ENCODE data around the gene PCBP1. TPM values are rescaled to one million over a fixed set of nuclear protein-coding genes. Genes with fewer than 3 reads are reported as not detected.
"Not testable (repeated sequence)": the region's sequence is repeated elsewhere in the genome, so short reads cannot be mapped to it uniquely, and the experiment has no call there.

Gene PCBP1
- total RNA-seq, 1 donor from 2014 or later: 443 TPM

- peak overlapping the region; percentile 96 for H3K4me3 Mint-ChIP-seq
- H3K27ac Mint-ChIP-seq: peak overlapping the region; percentile 100
- intact Hi-C loops (cut with micrococcal nuclease): loop anchor here (1.0 to 10.0 kb wide), 10 partner anchors 17 to 1322 kb away; partner anchors contain the start of genes AAK1, GMCL1, SNRPG and TIA1
- H3K9me3 Mint-ChIP-seq: no peaks in the 10 kb centered on the region
- H3K27me3 Mint-ChIP-seq: no peaks in the 10 kb centered on the region
- DNase-seq: peak; percentile 93
- H3K4me1 Mint-ChIP-seq: peaks cover 50% of the 10 kb centered on the region
- peaks cover 62% of the 10 kb centered on the region for H3K36me3 Mint-ChIP-seq (ENCODE audit: low read depth)
Measured at GRCh38 chr2:70086278-70086837, 919 bp upstream of the PCBP1 start.

GRCh38 chr2:70087702-70088597 lies 673 bp downstream of the PCBP1 start:
- peak overlapping the region; percentile 96 for H3K4me3 Mint-ChIP-seq
- H3K9me3 Mint-ChIP-seq: no peaks in the 10 kb centered on the region
- intact Hi-C loops (cut with micrococcal nuclease): loop anchor here (1.0 to 10.0 kb wide), 11 partner anchors 7 to 1323 kb away; partner anchors contain the start of genes AAK1, GMCL1, SNRPG and TIA1
- peak overlapping the region; percentile 98 for H3K27ac Mint-ChIP-seq
- no peaks in the 10 kb centered on the region for H3K27me3 Mint-ChIP-seq
- H3K36me3 Mint-ChIP-seq (ENCODE audit: low read depth): peaks cover 59% of the 10 kb centered on the region
- peak; percentile 84 for DNase-seq
- peaks cover 56% of the 10 kb centered on the region for H3K4me1 Mint-ChIP-seq

- H3K27me3 Mint-ChIP-seq: no peaks in the 10 kb centered on the region
- no peak for DNase-seq
- H3K27ac Mint-ChIP-seq: peak overlapping the region; percentile 98
- H3K4me1 Mint-ChIP-seq: peaks cover 48% of the 10 kb centered on the region
- H3K36me3 Mint-ChIP-seq (ENCODE audit: low read depth): peaks cover 51% of the 10 kb centered on the region
- no peaks in the 10 kb centered on the region for H3K9me3 Mint-ChIP-seq
- H3K4me3 Mint-ChIP-seq: peak overlapping the region; percentile 96
- intact Hi-C loops (cut with micrococcal nuclease): loop anchor here (2.0 to 10.0 kb wide), 6 partner anchors 16 to 1324 kb away; partner anchors contain the start of genes AAK1, GMCL1 and SNRPG
Measured at GRCh38 chr2:70088598-70089219, 1.4 kb downstream of the PCBP1 start.

GRCh38 chr2:70089220-70089982 lies 2.1 kb downstream of the PCBP1 start:
- peak overlapping the region; percentile 96 for H3K4me3 Mint-ChIP-seq
- H3K27ac Mint-ChIP-seq: peak overlapping the region; percentile 98
- peaks cover 48% of the 10 kb centered on the region for H3K4me1 Mint-ChIP-seq
- no peaks in the 10 kb centered on the region for H3K27me3 Mint-ChIP-seq
- no peaks in the 10 kb centered on the region for H3K9me3 Mint-ChIP-seq
- H3K36me3 Mint-ChIP-seq (ENCODE audit: low read depth): peaks cover 53% of the 10 kb centered on the region
- peak; percentile 69 for DNase-seq
- intact Hi-C loops (cut with micrococcal nuclease): loop anchor here (2.0 to 10.0 kb wide), 6 partner anchors 15 to 1325 kb away; partner anchors contain the start of genes AAK1, GMCL1 and SNRPG

- peaks cover 51% of the 10 kb centered on the region for H3K4me1 Mint-ChIP-seq
- intact Hi-C loops (cut with micrococcal nuclease): loop anchor here (2.0 to 10.0 kb wide), 6 partner anchors 15 to 1325 kb away; partner anchors contain the start of genes AAK1, GMCL1 and SNRPG
- H3K27me3 Mint-ChIP-seq: no peaks in the 10 kb centered on the region
- H3K9me3 Mint-ChIP-seq: no peaks in the 10 kb centered on the region
- H3K27ac Mint-ChIP-seq: peak overlapping the region; percentile 98
- H3K4me3 Mint-ChIP-seq: peak overlapping the region; percentile 96
- peaks cover 54% of the 10 kb centered on the region for H3K36me3 Mint-ChIP-seq (ENCODE audit: low read depth)
- DNase-seq: no peak
Measured at GRCh38 chr2:70089983-70090525, 2.8 kb downstream of the PCBP1 start.

- Mint-ChIP-seq H3K4me1 (peaks cover 50% of the 10 kb centered on the region), H3K27ac (peak overlapping the region; percentile 98), H3K9me3 (no peaks in the 10 kb centered on the region), H3K4me3 (peak overlapping the region; percentile 96), H3K27me3 (no peaks in the 10 kb centered on the region), H3K36me3 (ENCODE audit: low read depth) (peaks cover 54% of the 10 kb centered on the region)
- intact Hi-C loops (cut with micrococcal nuclease): no loop called here
- no peak for DNase-seq
Measured at GRCh38 chr2:70090706-70091334, 3.5 kb downstream of the PCBP1 start.

- Mint-ChIP-seq H3K4me3 (peak overlapping the region; percentile 54), H3K9me3 (no peaks in the 10 kb centered on the region), H3K36me3 (ENCODE audit: low read depth) (peaks cover 54% of the 10 kb centered on the region), H3K27me3 (no peaks in the 10 kb centered on the region), H3K27ac (peak overlapping the region; percentile 80), H3K4me1 (peaks cover 47% of the 10 kb centered on the region)
- intact Hi-C loops (cut with micrococcal nuclease): no loop called here
- no peak for DNase-seq
Measured at GRCh38 chr2:70091364-70091763, 4.1 kb downstream of the PCBP1 start.

GRCh38 chr2:70091816-70092215 lies 4.5 kb downstream of the PCBP1 start:
- Mint-ChIP-seq H3K9me3 (no peaks in the 10 kb centered on the region), H3K36me3 (ENCODE audit: low read depth) (peaks cover 54% of the 10 kb centered on the region), H3K4me1 (peaks cover 47% of the 10 kb centered on the region), H3K27me3 (no peaks in the 10 kb centered on the region), H3K4me3 (peak overlapping the region; percentile 54), H3K27ac (peak overlapping the region; percentile 80)
- intact Hi-C loops (cut with micrococcal nuclease): no loop called here
- no peak for DNase-seq

- peaks cover 43% of the 10 kb centered on the region for H3K4me1 Mint-ChIP-seq
- DNase-seq; H3K9me3 Mint-ChIP-seq; intact Hi-C loops (cut with micrococcal nuclease); H3K4me3 Mint-ChIP-seq; H3K27ac Mint-ChIP-seq; H3K27me3 Mint-ChIP-seq: not testable (repeated sequence)
- H3K36me3 Mint-ChIP-seq (ENCODE audit: low read depth): peaks cover 48% of the 10 kb centered on the region
Measured at GRCh38 chr2:70092576-70093243, 5.4 kb downstream of the PCBP1 start.

GRCh38 chr2:70094171-70094977 lies 7.1 kb downstream of the PCBP1 start:
- Mint-ChIP-seq H3K4me3 (peak overlapping the region; percentile 88), H3K4me1 (peaks cover 50% of the 10 kb centered on the region), H3K9me3 (no peaks in the 10 kb centered on the region), H3K36me3 (ENCODE audit: low read depth) (peaks cover 32% of the 10 kb centered on the region), H3K27me3 (no peaks in the 10 kb centered on the region), H3K27ac (peak overlapping the region; percentile 96)
- intact Hi-C loops (cut with micrococcal nuclease): no loop called here
- DNase-seq: no peak

- DNase-seq: peak; percentile 86
- intact Hi-C loops (cut with micrococcal nuclease): loop anchor here (1.0 kb wide), 4 partner anchors 8 to 29 kb away; partner anchors contain the start of gene PCBP1
- H3K4me1 Mint-ChIP-seq: peaks cover 45% of the 10 kb centered on the region
- peak overlapping the region; percentile 88 for H3K4me3 Mint-ChIP-seq
- H3K36me3 Mint-ChIP-seq (ENCODE audit: low read depth): peaks cover 25% of the 10 kb centered on the region
- H3K9me3 Mint-ChIP-seq: no peaks in the 10 kb centered on the region
- H3K27ac Mint-ChIP-seq: peak overlapping the region; percentile 96
- no peaks in the 10 kb centered on the region for H3K27me3 Mint-ChIP-seq
Measured at GRCh38 chr2:70094978-70095719, 7.9 kb downstream of the PCBP1 start.

Data from activated CD4-positive, alpha-beta T cell treated with anti-CD3 and anti-CD28 coated beads, Interleukin-2, amount 10 ng/mL, durations not matched to agents 24 days and 14 days (primary cell).